SK-MEL-5 (cell line): Measurements from ENCODE around the gene R3HDM2. TPM values are rescaled to one million over a fixed set of nuclear protein-coding genes. Genes with fewer than 3 reads are reported as not detected.
A peak's percentile ranks its signal among the peaks of the same experiment; 100 is the strongest.

Experiments used
- DNase-seq: peaks from one replicate; pipeline ENCODE4 v3.0.0-alpha.2; 2016; ENCODE audit warnings: low read depth, low spot score
- in situ Hi-C: cut with HindIII; loops from 2 replicates; pipeline ENCODE4 v1.10.0; 2016; ENCODE audit warnings: low sequenced_read_pairs, high pct_unique_total_duplicates, low pct_unique_long_range_greater_than_20kb
- total RNA-seq: library from RNA; depleted of rRNA; stranded (reverse); fragments of >200 nt; shearing (Covaris generic); gene quantifications from 2 replicates; pipeline ENCODE4 v1.2.3, GENCODE V29; 2014

R3HDM2 gene
- total RNA-seq, 1 experiment from 2014 or later = 15.2 TPM

DNA sequence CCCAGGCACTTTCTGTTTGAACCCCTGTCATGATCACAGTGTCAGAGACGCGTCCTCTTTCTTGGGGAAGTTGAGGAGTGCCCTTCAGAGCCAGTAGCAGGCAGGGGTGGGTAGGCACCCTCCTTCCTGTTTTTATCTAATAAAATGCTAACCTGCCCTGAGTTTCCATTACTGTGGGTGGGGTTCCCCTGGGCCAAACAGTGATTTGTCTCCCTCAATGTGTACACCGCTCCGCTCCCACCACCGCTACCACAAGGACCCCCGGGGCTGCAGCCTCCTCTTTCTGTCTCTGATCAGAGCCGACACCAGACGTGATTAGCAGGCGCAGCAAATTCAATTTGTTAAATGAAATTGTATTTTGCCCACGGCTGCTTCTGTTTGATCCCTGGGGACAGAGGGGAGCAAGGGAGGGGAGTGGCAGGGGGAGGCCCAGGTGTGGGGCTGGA lies 196.2 kb downstream of the R3HDM2 start:
- no peak for DNase-seq
- in situ Hi-C loops = no loop called here

DNA sequence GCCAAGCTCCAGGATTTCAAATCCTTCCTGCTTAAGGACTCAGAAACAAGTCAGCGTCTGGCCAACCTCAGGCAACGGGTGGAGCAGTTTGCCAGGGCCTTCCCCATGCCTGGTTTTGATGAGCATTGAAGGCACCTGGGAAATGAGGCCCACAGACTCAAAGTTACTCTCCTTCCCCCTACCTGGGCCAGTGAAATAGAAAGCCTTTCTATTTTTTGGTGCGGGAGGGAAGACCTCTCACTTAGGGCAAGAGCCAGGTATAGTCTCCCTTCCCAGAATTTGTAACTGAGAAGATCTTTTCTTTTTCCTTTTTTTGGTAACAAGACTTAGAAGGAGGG lies 196.6 kb downstream of the R3HDM2 start:
- in situ Hi-C loops = no loop called here
- DNase-seq = no peak

DNA sequence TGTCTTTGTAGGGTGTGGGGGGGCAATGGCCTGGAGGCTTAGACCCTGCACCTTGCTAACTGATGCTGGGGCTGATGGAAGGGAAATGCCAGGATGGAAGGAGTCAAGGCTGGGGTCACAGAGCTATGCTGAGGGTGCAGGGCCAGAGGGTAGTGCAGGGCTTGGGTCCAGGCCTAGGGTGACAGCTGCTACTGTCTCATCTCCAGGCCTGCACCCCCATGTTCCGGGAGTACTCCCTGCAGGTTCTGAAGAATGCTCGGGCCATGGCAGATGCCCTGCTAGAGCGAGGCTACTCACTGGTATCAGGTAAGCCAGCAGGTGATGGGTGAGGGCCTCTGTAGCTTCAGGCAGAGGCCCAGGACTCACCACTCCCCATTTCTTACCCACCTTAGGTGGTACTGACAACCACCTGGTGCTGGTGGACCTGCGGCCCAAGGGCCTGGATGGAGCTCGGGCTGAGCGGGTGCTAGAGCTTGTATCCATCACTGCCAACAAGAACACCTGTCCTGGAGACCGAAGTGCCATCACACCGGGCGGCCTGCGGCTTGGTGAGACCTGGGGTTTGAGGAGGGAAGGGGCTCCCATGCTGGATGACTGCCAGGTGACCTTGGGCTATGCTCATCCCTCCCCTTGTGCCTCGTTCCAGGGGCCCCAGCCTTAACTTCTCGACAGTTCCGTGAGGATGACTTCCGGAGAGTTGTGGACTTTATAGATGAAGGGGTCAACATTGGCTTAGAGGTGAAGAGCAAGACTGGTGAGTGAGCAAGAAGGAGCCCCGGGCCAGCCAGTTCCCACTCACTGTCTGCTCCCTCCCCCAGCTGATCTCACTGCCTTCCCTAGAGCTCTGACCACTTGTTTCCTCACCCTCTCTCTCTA lies 197.2 kb downstream of the R3HDM2 start:
- no peak for DNase-seq
- in situ Hi-C loops = no loop called here

DNA sequence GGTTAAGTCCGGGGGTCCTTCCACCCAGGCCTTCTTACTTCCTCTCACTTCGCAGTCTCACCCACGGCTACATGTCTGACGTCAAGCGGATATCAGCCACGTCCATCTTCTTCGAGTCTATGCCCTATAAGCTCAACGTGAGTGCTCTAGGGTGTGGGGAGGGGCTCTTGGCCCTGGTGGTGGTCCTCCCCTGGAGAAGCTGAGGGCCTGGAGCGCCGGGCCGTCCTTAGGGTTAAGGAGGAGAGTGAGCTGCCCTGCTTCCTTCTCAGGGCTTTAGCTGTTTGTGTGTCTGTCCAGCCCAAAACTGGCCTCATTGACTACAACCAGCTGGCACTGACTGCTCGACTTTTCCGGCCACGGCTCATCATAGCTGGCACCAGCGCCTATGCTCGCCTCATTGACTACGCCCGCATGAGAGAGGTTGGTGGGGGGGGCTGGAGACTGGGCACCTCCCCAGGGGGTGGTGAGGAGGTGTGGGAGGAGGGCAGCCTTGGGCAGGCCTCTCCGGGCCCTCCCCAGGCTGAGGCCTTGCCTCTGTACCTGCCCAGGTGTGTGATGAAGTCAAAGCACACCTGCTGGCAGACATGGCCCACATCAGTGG lies 198.6 kb downstream of the R3HDM2 start:
- DNase-seq = no peak
- in situ Hi-C loops = no loop called here

DNA sequence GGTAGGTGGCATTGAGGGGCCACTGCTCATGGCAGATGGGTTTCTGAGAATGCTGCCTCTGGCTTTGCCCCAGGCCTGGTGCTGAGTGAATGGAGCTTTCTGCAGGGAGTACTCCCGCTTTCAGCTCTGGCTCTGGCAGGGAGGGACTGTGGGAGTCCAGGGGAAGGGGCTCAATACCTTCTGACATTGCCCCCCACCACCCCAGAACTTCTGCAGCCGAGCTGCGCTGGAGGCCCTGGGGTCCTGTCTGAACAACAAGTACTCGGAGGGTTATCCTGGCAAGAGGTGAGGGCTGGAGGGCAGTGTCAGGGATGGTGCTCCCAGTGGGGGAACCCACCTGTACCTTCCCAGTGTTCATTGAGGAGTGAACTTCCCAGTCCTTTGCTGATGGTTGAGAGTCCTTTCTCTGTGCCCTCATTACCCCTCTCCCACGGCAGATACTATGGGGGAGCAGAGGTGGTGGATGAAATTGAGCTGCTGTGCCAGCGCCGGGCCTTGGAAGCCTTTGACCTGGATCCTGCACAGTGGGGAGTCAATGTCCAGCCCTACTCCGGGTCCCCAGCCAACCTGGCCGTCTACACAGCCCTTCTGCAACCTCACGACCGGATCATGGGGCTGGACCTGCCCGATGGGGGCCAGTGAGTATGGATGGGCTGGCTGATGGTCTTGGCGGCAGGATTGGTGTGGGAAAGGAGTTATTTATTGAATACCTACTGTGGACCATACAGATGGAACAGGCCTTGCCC lies 199.4 kb downstream of the R3HDM2 start:
- in situ Hi-C loops = no loop called here
- DNase-seq = no peak

DNA sequence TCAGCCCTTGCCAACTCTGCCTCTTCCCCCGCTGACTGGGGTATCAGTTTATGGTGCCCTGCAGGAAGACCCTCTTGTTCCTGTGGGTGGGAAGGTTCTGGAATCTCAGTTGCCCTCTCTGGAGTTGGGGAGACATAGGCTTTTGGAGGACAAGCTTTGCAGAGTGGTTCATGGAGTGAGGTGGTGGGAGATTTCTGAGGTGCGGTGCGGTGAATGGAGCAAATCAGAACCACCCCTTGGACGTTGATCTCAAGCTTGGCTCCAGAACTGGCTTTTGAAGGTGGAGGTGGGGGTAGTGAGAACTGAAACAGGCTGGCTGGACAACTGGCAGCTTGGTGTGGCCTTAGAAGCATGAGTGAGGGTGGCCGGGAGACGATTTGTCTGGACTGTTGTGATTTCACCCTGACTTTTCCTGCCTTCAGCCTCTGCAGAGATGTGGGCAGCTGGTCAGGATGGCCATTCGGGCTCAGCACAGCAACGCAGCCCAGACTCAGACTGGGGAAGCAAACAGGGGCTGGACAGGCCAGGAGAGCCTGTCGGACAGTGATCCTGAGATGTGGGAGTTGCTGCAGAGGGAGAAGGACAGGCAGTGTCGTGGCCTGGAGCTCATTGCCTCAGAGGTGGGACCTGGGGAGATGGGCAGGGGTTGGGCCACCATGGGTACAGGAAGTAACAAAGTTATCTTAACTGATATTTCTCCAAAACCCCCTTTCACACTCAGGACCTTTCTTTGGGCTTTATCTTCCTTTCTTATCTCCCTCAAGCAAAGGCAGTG lies 200.3 kb downstream of the R3HDM2 start:
- in situ Hi-C loops = no loop called here
- DNase-seq = no peak

DNA sequence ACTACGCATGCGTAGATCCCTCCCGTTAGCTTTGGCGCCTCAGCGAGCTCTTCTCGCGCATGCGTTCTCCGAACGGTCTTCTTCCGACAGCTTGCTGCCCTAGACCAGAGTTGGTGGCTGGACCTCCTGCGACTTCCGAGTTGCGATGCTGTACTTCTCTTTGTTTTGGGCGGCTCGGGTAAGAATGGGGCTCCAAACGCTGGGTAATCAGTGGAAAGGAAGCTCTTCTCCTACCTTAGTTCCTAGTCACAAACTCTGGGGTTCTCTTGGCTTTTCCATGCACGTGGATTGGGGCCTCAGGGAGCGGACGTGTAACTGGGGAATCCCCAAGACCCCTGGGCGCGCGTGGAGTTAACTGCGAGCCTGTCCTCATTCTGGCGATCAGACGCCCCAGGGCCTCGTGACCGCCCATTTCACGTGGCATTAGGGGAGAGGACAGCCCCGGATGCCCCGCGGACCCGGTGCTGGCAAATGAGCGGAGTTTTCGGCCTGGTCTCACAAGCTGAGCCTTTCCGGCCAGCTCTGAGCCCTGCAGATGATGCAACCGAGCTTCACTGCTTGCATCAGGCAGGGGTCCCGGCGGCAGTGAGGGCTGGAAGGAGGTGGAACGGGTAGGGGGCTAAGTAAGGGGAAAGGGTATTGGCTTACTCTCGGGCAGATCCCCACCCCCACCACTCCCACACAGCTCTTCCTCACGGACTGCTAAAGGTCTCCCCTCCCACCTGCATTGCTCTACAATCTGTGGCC lies 201.0 kb downstream of the R3HDM2 start, which contains the start of gene SHMT2:
Gene SHMT2, plus strand, starts transcription at position 78 of the 747 bp plus-strand sequence. Its CDS starts 68 bp downstream, at position 146.
- in situ Hi-C loops = no loop called here
- peak; percentile 98 for DNase-seq

DNA sequence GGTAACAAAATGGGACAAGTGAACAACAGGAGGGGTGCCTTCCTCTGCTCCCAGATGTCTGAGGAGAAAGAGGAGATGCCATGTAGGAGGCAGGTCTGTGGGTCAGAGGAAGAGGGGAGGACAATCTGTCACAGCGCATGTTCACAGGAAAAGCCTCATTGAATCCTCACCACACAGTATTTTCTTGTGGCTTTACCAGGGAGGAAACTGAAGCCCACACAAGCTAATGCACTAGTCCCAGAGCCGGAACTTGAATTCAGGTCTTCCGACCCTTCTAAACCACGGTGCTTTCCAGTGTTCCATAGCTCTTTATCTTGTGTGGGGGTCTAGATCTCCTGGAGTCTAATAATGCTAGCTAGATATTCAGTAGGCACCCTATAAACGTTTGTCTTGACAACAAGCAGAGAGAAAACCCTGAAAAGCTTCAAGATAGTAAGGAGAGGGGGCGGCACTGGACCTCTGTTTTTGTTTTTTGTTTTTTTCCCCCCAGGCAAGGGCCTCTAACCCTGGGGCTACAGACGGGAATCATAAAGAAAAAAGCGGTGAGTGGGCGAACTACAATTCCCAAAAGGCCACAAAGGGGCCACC lies 201.7 kb downstream of the R3HDM2 start:
- DNase-seq = peak; percentile 29
- in situ Hi-C loops = no loop called here

DNA sequence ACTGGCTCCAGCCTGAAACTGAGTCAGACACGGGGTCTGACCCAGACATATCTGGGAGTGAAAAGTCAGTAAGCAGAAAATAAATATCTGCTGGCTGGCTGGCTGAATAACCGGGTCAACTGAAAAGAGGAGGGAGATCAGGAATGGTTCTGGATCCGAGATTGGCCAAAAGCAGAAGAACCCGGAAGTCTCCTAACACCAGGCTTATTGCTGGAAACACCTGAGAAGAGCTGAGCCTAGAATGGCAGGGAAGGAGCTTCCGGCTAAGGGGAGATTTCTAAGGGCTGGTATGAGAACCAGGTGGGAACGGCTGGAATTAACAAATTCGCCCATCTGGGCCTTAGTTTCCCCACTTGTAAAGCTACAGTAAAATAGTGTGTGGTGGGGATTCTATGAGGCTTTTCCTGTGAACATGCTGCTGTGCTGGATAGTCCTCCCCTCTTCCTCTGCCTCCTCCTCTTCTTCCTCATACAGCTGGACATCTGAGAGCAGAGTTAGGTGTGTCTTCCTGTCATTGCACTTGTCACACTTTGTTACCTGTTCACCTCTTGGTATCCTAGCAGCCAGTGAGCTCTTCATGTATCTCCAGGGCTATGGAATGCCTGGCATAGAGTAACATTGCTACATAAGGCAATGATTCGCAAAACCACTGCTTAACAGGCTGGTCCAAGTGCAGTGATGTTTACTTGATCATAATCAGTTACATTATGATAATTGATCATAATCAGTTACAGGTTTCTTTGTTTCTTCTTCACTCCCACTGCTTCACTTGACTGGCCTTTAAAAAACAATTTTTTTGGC lies 203.3 kb downstream of the R3HDM2 start:
- in situ Hi-C loops = no loop called here
- DNase-seq = no peak

DNA sequence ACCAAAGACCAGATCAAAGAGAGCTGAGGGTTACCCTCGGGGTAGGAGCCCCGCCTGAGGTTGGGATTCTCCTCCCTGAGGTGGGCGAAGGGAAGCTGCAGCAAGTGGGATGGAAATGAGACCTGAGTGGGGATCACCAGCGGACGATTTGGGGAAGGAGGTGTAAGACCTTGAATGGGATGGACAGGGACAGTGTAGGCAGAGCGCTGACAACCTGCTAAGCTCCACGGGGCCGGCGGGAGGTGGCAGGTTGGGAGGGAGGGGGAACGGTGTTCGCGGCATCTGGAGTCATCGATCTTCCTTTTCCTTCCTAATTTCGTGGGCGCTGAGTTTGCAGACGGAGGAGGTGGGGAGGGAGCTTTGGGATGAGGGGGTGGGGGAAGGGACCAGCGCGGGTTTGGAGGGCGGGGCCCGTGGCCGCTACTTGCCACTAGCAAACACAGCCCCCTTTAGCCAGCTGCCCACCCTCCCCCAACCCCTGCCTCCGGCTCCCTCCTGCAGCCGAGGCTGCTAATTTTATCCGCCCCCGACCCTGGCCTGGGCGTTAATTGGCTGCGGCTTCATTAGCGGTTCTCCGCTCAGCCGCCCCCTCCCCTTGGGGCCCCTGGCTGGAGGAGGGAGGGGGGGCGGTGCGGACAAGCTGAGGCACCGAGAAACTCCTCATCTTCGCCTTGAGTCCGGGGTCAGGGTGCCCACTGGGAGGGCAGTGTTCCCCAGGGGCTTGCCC lies 204.1 kb downstream of the R3HDM2 start:
- no peak for DNase-seq
- in situ Hi-C loops = no loop called here

DNA sequence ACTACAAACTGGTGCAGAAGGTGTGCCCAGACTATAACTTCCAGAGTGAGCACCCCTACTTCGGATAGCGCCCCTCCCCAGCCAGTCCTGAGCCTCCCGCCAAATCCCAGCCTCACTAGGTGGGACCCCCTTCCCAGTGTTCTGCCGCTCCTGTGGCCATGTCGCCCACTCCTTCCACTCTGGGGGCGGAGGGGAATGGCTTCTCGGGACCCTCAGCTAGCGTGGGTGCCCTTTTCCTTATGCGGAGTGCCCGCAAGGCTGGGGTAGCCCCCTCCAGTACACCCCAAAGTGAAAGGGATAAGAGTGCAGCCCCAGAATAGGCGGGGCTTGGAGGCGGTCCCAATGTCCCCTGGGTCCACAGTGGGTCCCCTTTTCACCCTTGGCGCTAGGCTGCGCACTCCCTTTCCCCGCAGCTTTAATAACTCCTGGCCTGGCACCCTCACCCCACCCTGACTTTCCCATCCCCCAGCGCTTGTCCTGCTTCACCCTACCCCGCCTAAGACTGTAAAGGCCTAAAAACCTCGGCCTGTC lies 205.1 kb downstream of the R3HDM2 start:
- no peak for DNase-seq

DNA sequence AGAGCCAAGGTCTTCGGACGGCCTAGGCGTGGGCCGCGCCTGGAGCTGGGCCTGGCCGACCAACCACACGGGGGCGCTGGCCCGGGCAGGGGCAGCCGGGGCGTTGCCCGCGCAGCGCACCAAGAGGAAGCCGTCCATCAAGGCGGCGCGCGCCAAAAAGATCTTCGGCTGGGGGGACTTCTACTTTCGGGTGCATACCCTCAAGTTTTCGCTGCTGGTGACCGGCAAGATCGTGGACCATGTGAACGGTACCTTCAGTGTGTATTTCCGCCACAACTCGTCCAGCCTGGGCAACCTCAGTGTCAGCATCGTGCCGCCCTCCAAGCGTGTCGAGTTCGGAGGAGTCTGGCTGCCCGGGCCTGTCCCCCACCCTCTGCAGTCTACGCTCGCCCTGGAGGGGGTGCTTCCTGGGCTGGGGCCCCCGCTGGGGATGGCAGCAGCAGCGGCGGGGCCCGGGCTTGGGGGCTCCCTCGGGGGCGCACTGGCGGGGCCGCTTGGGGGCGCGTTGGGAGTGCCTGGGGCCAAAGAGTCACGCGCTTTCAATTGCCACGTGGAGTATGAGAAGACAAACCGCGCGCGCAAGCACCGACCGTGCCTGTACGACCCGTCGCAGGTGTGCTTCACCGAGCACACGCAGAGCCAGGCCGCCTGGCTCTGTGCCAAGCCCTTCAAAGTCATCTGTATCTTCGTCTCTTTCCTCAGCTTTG lies 205.7 kb downstream of the R3HDM2 start:
- DNase-seq = no peak
- in situ Hi-C loops = no loop called here

More for the DNA sequence above, 205.1 kb downstream of the R3HDM2 start:
- in situ Hi-C loops = no loop called here

DNA sequence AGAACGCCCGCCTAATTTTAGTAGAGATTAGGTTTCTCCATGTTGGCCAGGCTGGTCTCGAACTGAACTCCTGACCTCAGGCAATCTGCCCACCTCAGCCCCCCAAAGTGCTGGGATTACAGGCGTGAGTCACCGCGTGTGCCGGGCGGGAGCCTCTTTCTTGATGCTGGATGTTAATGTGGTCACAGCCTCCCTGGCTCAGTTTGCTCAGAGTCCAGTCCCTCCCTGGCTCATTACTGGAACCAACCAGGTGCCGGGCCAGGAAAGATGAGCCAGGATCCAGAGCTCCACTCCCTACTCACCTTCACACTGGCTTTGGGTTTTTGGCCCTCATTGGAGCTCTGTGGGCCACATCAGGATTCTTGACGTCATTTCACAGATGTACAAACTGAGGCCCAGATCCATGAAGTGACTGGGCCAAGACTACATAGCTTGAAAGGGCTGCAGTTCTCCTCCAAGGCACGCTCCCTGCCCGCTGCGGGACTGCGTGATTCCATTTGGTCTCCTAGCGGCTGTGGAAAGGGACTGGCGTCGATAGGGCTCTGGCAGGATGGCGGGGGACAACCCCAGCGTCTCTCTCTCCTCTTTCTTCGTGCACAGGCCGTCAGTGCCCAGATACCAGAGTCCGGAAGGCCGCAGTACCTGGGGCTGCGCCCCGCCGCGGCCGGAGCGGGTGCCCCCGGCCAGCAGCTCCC lies 206.4 kb downstream of the R3HDM2 start:
- DNase-seq = no peak
- in situ Hi-C loops = no loop called here
